Measurements from ENCODE around the gene MLEC. TPM values are rescaled to one million over a fixed set of nuclear protein-coding genes. Genes with fewer than 3 reads are reported as not detected.

The MLEC gene
- polyA plus RNA-seq, 1 donor = 173 TPM

DNA sequence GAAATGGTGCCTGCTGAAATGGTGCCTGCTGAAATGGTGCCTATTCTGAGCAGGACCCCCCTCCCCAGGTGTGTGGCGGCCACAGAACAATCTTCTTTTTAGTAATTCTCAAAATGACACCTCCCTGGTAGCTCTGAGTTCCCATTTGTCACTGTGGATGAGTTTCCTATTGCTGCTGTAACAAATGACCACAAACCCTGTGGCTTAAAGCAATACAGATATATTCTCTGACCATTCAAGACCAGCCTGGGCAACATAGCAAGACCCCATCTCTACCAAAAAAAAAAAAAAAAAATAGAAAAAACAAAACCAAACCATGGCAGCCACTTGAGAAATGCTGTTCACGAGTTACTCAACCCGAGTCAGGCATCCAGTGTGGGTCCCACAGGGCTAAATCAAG is 46.6 kb downstream of the MLEC start:
- Histone ChIP-seq H3K4me3 (ENCODE audit: low read length) (no peak overlapping the region), H3K4me1 (ENCODE audit: control insufficient read depth, insufficient read depth, low read length) (no peaks in the 10 kb centered on the region), H3K27me3 (ENCODE audit: control insufficient read depth, insufficient read depth, low read length) (no peaks in the 10 kb centered on the region), H3K9me3 (ENCODE audit: control insufficient read depth, low read depth, low read length) (peaks cover 8% of the 10 kb centered on the region), H3K27ac (ENCODE audit: low read length) (no peak overlapping the region), H3K36me3 (ENCODE audit: control insufficient read depth, insufficient read depth, low read length) (peaks cover 39% of the 10 kb centered on the region)
- no peak for DNase-seq
- no CpG with 5 or more reads among the region's 3 CpGs for WGBS (ENCODE audit: insufficient coverage, low lambda C conversion rate)

DNA sequence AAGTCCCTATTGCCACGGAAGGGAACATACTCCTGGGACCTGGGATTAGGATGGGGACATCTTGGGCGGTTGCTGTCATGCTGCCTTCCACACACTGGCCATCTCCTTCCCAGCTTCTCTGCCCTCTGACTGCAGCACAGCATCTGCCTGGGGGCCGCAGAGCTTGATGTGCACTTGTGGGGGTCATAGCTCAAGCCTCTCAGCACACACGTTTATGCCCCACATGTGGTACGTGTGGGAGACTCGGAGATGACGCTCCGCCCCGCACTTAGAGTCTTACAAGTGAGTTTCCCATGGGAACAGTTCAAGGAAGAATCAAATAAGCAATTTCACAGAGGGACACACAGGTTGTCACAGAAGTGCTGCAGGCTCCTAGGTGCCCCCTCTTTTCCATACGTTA is 47.3 kb downstream of the MLEC start:
- WGBS (ENCODE audit: insufficient coverage, low lambda C conversion rate) = no CpG with 5 or more reads among the region's 10 CpGs
- Histone ChIP-seq H3K27ac (ENCODE audit: low read length) (no peak overlapping the region), H3K27me3 (ENCODE audit: control insufficient read depth, insufficient read depth, low read length) (no peaks in the 10 kb centered on the region), H3K36me3 (ENCODE audit: control insufficient read depth, insufficient read depth, low read length) (peaks cover 42% of the 10 kb centered on the region), H3K4me1 (ENCODE audit: control insufficient read depth, insufficient read depth, low read length) (no peaks in the 10 kb centered on the region), H3K4me3 (ENCODE audit: low read length) (no peak overlapping the region), H3K9me3 (ENCODE audit: control insufficient read depth, low read depth, low read length) (peaks cover 8% of the 10 kb centered on the region)
- no peak for DNase-seq

DNA sequence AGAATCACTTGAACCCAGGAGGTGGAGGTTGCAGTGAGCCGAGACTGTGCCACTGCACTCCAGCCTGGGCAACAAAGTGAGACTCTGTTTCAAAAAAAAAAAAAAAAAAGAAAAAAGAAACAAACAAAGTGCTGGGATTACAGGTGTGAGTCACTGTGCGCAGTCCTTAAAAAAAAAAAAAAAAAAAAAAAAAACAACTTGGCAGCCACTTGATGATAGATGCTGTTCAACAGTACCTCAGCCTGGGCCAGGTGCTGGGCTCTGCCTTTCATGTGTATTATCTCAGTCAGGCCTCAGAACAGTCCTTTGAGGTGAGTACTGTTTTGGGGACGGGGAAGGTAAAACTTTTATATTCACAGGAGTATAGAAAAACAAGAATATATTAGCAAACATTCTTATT is 48.2 kb downstream of the MLEC start:
- no peak overlapping the region for H3K27ac ChIP-seq (ENCODE audit: low read length)
- no peaks in the 10 kb centered on the region for H3K27me3 ChIP-seq (ENCODE audit: control insufficient read depth, insufficient read depth, low read length)
- no CpG with 5 or more reads among the region's 3 CpGs for WGBS (ENCODE audit: insufficient coverage, low lambda C conversion rate)
- no peaks in the 10 kb centered on the region for H3K4me1 ChIP-seq (ENCODE audit: control insufficient read depth, insufficient read depth, low read length)
- H3K36me3 ChIP-seq (ENCODE audit: control insufficient read depth, insufficient read depth, low read length) = peaks cover 37% of the 10 kb centered on the region
- peaks cover 8% of the 10 kb centered on the region for H3K9me3 ChIP-seq (ENCODE audit: control insufficient read depth, low read depth, low read length)
- H3K4me3 ChIP-seq (ENCODE audit: low read length) = no peak overlapping the region
- no peak for DNase-seq

DNA sequence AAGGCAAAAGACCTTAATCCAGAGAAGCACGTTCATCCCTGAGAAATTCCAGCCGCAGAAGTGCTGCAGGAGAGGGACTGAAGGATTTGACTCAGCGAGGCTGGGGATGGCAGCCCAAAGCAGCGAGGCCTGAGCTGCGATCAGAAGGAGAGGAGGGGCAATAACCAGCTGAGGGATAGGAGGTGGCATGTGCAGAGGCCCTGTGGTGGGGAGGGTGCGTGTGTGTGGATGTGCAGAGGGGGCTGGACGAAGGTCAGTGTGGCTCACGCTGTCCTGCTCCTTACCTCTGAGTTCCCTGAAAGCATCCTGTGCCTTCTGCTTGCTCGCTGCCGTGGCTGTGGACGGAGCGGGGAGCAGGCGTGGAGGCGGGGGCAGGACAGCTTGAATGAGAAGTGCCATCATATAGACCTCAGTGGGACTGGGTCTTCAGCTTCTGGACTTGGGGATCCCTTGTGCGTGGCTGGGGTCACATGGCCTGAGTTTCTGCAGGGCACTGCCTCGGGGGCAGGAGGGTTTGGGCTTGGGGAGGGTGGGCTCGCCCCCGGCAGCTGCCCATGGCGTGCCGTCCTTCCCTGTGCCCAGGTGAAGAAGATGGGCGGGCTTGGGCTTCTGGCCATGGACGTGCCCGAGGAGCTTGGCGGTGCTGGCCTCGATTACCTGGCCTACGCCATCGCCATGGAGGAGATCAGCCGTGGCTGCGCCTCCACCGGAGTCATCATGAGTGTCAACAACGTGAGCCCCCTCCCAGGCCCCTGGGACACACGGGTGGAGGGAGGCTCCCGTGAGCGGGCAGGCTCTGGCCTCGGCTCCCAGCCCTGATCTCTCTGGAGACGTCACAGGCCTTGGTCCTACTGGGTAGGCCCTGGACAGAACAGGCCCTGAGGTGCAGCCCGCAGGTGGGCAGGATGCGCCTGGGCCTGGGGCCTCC is 49.7 kb downstream of the MLEC start:
- peaks cover 32% of the 10 kb centered on the region for H3K36me3 ChIP-seq (ENCODE audit: control insufficient read depth, insufficient read depth, low read length)
- no peaks in the 10 kb centered on the region for H3K27me3 ChIP-seq (ENCODE audit: control insufficient read depth, insufficient read depth, low read length)
- no peak overlapping the region for H3K27ac ChIP-seq (ENCODE audit: low read length)
- H3K4me1 ChIP-seq (ENCODE audit: control insufficient read depth, insufficient read depth, low read length) = peaks cover 2% of the 10 kb centered on the region
- no peak for DNase-seq
- H3K4me3 ChIP-seq (ENCODE audit: low read length) = no peak overlapping the region
- peaks cover 8% of the 10 kb centered on the region for H3K9me3 ChIP-seq (ENCODE audit: control insufficient read depth, low read depth, low read length)
- no CpG with 5 or more reads among the region's 38 CpGs for WGBS (ENCODE audit: insufficient coverage, low lambda C conversion rate)

DNA sequence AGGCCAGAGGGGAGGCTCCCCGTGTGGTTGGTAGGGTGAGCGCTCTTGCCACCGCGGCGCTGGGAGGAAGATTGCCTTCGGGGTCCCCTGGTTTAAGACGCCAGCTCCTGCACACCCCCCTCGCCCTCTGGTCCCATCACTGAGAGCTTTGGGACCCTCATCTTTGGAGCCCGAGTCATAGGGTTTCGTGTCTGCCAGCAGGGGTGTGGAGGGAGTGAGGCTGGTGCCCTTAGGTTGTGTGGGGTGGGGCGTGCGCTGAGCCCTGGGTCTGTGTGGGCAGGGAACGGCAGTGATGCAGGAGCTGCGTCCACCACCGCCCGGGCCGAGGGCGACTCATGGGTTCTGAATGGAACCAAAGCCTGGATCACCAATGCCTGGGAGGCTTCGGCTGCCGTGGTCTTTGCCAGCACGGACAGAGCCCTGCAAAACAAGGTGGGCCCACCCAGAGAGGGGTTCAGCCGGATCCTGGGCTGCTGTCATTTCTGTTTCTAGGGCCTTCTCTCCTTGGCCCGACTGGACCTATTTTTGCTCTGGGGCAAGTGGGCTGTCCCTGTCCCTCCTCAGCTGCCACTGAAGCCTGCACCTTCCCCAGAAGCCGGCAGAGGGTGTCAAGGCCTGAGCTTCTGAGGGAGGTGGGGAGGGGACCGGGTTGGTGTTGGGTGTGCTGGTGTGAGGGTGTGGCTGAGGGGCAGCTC is 50.8 kb downstream of the MLEC start:
- WGBS (ENCODE audit: insufficient coverage, low lambda C conversion rate) = no CpG with 5 or more reads among the region's 25 CpGs
- H3K36me3 ChIP-seq (ENCODE audit: control insufficient read depth, insufficient read depth, low read length) = peaks cover 32% of the 10 kb centered on the region
- H3K9me3 ChIP-seq (ENCODE audit: control insufficient read depth, low read depth, low read length) = peaks cover 4% of the 10 kb centered on the region
- no peaks in the 10 kb centered on the region for H3K27me3 ChIP-seq (ENCODE audit: control insufficient read depth, insufficient read depth, low read length)
- no peak overlapping the region for H3K27ac ChIP-seq (ENCODE audit: low read length)
- no peak for DNase-seq
- peaks cover 7% of the 10 kb centered on the region for H3K4me1 ChIP-seq (ENCODE audit: control insufficient read depth, insufficient read depth, low read length)
- H3K4me3 ChIP-seq (ENCODE audit: low read length) = no peak overlapping the region

DNA sequence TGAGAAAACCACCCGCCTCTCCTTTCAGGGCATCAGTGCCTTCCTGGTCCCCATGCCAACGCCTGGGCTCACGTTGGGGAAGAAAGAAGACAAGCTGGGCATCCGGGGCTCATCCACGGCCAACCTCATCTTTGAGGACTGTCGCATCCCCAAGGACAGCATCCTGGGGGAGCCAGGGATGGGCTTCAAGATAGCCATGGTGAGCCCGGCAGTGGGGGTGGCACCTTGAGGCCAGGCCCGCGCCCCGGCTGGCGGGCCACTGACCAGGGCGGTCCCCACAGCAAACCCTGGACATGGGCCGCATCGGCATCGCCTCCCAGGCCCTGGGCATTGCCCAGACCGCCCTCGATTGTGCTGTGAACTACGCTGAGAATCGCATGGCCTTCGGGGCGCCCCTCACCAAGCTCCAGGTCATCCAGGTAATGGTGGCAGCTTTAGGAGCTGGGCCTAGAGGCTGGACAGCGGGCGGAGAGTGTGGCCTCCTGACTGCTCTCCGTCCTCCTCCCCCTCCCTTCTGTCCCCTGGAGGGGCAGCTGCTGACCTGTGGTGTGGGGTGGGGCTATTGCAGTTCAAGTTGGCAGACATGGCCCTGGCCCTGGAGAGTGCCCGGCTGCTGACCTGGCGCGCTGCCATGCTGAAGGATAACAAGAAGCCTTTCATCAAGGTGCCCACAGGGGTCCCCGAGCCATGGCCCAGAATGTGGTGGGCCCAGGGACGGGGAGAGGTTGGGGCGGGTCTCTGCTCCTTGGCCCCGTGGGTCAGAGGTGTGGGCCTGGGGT is 51.5 kb downstream of the MLEC start:
- no peak for DNase-seq
- Histone ChIP-seq H3K4me3 (ENCODE audit: low read length) (no peak overlapping the region), H3K27ac (ENCODE audit: low read length) (no peak overlapping the region), H3K4me1 (ENCODE audit: control insufficient read depth, insufficient read depth, low read length) (peaks cover 7% of the 10 kb centered on the region), H3K27me3 (ENCODE audit: control insufficient read depth, insufficient read depth, low read length) (no peaks in the 10 kb centered on the region), H3K36me3 (ENCODE audit: control insufficient read depth, insufficient read depth, low read length) (peaks cover 32% of the 10 kb centered on the region), H3K9me3 (ENCODE audit: control insufficient read depth, low read depth, low read length) (no peaks in the 10 kb centered on the region)
- WGBS (ENCODE audit: insufficient coverage, low lambda C conversion rate) = no CpG with 5 or more reads among the region's 31 CpGs

DNA sequence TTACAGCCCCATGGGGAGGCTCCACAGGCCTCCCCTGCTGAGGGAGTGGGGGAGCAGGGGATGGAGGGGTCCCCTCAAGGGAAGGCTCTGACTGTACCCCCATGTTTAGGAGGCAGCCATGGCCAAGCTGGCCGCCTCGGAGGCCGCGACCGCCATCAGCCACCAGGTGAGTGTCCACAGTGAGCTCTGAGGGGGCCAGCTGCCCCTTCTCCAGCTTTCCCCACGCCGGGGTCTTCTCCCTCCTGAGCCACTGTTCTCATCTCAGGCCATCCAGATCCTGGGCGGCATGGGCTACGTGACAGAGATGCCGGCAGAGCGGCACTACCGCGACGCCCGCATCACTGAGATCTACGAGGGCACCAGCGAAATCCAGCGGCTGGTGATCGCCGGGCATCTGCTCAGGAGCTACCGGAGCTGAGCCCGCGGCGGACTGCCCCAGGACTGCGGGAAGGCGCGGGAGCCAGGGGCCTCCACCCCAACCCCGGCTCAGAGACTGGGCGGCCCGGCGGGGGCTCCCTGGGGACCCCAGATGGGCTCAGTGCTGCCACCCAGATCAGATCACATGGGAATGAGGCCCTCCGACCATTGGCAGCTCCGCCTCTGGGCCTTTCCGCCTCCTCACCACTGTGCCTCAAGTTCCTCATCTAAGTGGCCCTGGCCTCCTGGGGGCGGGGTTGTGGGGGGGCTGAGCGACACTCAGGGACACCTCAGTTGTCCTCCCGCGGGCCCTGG is 52.2 kb downstream of the MLEC start:
- Histone ChIP-seq H3K9me3 (ENCODE audit: control insufficient read depth, low read depth, low read length) (no peaks in the 10 kb centered on the region), H3K36me3 (ENCODE audit: control insufficient read depth, insufficient read depth, low read length) (peaks cover 29% of the 10 kb centered on the region), H3K4me1 (ENCODE audit: control insufficient read depth, insufficient read depth, low read length) (peaks cover 7% of the 10 kb centered on the region), H3K4me3 (ENCODE audit: low read length) (no peak overlapping the region), H3K27ac (ENCODE audit: low read length) (no peak overlapping the region), H3K27me3 (ENCODE audit: control insufficient read depth, insufficient read depth, low read length) (no peaks in the 10 kb centered on the region)
- DNase-seq = no peak
- no CpG with 5 or more reads among the region's 38 CpGs for WGBS (ENCODE audit: insufficient coverage, low lambda C conversion rate)

DNA sequence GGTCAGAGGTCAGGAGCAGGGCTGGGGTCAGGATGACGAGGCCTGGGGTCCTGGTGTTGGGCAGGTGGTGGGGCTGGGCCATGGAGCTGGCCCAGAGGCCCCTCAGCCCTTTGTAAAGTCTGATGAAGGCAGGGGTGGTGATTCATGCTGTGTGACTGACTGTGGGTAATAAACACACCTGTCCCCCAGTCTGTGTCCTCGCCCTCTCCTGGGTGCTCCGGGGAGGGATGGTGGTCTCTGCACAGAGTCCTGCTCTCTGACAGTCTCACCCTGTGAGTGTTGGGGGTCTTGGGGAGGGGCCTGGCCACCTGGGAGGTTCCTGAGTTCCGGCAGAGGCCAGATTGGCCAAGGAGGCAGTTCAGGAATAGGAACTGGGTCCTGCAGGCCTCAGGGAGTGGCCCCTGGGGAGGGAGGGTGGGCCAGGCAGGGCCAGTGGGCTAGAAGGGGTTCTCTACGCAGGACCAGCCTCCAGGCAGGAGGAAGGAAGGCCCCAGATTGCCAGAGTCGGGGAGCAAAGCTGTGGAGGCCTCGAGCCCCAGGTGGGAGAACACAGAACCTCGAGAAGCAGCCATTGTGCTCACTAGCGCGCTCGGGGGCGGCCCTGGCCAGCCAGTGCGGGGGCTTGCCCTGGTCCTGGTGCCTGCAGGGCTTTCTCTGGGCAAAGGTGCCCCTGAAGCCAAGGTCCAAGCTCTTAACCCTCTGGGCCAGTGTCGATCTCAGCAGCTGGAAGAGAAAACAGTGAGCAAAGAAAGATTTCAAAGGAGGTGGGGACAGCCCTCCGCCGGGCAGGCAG is 53.1 kb downstream of the MLEC start:
- Histone ChIP-seq H3K4me1 (ENCODE audit: control insufficient read depth, insufficient read depth, low read length) (peaks cover 7% of the 10 kb centered on the region), H3K27ac (ENCODE audit: low read length) (no peak overlapping the region), H3K36me3 (ENCODE audit: control insufficient read depth, insufficient read depth, low read length) (peaks cover 26% of the 10 kb centered on the region), H3K9me3 (ENCODE audit: control insufficient read depth, low read depth, low read length) (no peaks in the 10 kb centered on the region), H3K27me3 (ENCODE audit: control insufficient read depth, insufficient read depth, low read length) (no peaks in the 10 kb centered on the region), H3K4me3 (ENCODE audit: low read length) (no peak overlapping the region)
- DNase-seq = no peak
- WGBS (ENCODE audit: insufficient coverage, low lambda C conversion rate) = 67% methylated on average over 2 of the region's 16 CpGs

DNA sequence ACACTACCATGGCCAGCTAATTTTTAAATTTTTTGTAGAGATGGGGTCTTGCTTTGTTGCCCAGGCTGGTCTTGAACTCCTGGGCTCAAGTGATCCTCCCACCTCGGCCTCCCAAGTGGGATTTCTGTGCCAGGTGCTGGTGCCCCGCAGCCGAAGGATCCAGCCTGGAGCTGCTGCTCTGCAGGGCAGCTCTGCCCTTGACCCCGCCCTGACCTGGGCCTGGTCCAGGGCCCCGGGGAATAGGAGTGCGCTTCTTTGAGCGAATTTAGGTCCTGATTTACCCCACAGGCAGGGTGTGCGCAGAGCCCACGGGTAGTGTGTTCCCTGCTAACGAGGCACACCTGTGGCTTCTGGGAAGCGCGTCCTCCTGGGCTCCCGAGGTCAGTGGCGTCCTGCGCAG is 53.9 kb downstream of the MLEC start:
- Histone ChIP-seq H3K27ac (ENCODE audit: low read length) (no peak overlapping the region), H3K36me3 (ENCODE audit: control insufficient read depth, insufficient read depth, low read length) (peaks cover 26% of the 10 kb centered on the region), H3K4me3 (ENCODE audit: low read length) (no peak overlapping the region), H3K4me1 (ENCODE audit: control insufficient read depth, insufficient read depth, low read length) (peaks cover 7% of the 10 kb centered on the region), H3K9me3 (ENCODE audit: control insufficient read depth, low read depth, low read length) (no peaks in the 10 kb centered on the region), H3K27me3 (ENCODE audit: control insufficient read depth, insufficient read depth, low read length) (no peaks in the 10 kb centered on the region)
- DNase-seq = no peak
- no CpG with 5 or more reads among the region's 15 CpGs for WGBS (ENCODE audit: insufficient coverage, low lambda C conversion rate)

All from large intestine (tissue), 3 donors.